Measurements from ENCODE around the gene HYAL3.

- peak in 1 of 2 donors; percentile 17 for TF ChIP-seq CTCF (conservative IDR thresholded peaks at IDR 0.05 in 1 of 2, IDR thresholded peaks at IDR 0.05 in 1 of 2; ENCODE audit: low read depth in 1 of 2, low read length in 2 of 2)
- no peak for TF ChIP-seq EZH2 (IDR thresholded peaks at IDR 0.05; ENCODE audit: low read length, missing control alignments)
Measured at GRCh38 chr3:50303013-50303815, 4.0 kb upstream of the HYAL3 start, which contains the start of gene HYAL1.

Data from fibroblast of lung (primary cell).